HPDE6-E6E7 (cell line): Measurements from ENCODE around the gene TOMM22.

Source experiments
- DNase-seq: peaks from one replicate; pipeline ENCODE4 v3.0.0; 2011; ENCODE audit warnings: missing footprints; ENCODE audit errors: extremely low spot score

The TOMM22 gene

DNA sequence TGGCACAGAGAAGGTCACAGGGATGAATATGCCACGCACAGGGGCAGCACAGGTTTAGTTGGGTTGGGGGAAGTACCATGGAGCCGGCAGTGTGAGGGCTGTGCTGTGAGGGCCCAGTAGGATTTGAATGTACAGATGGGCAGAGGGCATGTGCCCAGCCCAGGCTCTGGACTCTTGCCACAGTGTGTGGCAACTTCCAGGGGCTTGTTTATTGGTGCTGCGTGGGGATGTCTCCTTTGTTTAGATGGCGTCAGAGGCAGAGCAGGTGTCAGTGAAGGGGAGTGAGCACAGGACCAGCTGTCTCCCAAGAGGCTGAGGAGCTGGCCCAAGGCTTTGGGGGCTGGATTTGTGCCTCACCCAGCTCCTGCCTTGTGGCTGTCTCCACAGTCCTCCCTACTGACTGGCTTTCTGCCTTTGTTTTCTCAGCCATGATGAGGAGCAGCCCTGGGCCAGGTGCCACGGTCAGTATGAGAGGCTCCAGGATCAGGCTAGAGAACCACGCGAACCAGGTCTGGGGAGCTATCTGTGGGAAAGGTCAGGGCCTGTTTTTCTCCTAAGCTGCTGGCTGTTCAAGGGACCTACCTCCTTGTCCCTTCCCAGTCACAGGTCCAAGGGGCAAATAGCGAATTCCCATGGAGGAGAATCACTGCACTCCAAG is 52.1 kb downstream of the TOMM22 start:
- no peak for DNase-seq

DNA sequence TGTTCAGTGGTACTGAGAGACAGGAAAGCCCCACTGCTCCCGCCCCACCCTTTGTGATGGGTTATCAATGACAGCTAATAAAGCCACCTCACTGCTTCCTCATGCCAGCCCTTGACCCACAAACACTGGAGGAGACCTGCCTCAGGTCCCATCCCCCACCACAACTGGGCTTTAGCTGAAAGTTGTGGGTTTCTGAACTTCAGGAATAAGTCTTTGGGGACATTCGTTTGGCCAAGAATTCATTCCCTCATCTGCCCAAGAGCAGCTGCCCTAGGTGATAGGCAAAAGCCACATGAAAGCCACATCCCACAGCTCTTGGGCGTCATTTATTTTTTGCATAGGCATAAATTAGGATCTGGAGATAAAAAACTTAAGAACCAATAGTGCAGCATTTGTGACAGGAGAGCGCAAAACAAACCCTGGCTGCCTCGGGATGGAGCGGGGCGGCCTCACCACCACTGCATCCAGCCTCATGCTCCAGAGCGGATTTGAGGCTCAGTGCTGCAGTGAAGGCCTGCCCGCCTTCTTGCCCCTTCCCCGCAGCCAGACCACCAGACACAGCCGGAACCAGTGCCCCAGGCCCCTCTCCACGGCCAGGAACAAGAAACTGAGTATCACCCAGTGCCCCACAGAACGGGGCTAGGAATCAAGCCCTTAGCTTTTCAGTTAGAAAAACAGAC is 52.8 kb downstream of the TOMM22 start:
- no peak for DNase-seq
